ENCODE measurements around the gene BRI3BP.

BRI3BP gene

GRCh38 chr12:124956571-124956970 lies 36.9 kb upstream of the BRI3BP start:
- 96% methylated on average over 16 of the region's 16 CpGs for WGBS

GRCh38 chr12:124961055-124961454 lies 32.4 kb upstream of the BRI3BP start:
- 84% methylated on average over 20 of the region's 29 CpGs for WGBS
- H3K27ac ChIP-seq (ENCODE audit: low read depth, low read length), result no peak overlapping the region
- no peaks in the 10 kb centered on the region for H3K9me3 ChIP-seq (ENCODE audit: insufficient read depth, low read depth, low read length)
- H3K4me3 ChIP-seq (ENCODE audit: low read length), result no peak overlapping the region
- H3K27me3 ChIP-seq (ENCODE audit: insufficient read depth, low read length), result no peaks in the 10 kb centered on the region
- no peak overlapping the region for H3K9ac ChIP-seq (ENCODE audit: low read depth, low read length)
- no peaks in the 10 kb centered on the region for H3K4me1 ChIP-seq (ENCODE audit: insufficient read depth, low read length)
- H3K36me3 ChIP-seq (ENCODE audit: insufficient read depth, low read length), result peaks cover 82% of the 10 kb centered on the region

More at GRCh38 chr12:124956571-124956970, 36.9 kb upstream of the BRI3BP start:
- Histone ChIP-seq H3K36me3 (ENCODE audit: insufficient read depth, low read length) (peaks cover 81% of the 10 kb centered on the region), H3K9me3 (ENCODE audit: insufficient read depth, low read depth, low read length) (no peaks in the 10 kb centered on the region), H3K27me3 (ENCODE audit: insufficient read depth, low read length) (no peaks in the 10 kb centered on the region), H3K27ac (ENCODE audit: low read depth, low read length) (no peak overlapping the region), H3K4me1 (ENCODE audit: insufficient read depth, low read length) (no peaks in the 10 kb centered on the region), H3K4me3 (ENCODE audit: low read length) (no peak overlapping the region), H3K9ac (ENCODE audit: low read depth, low read length) (no peak overlapping the region)

DNA sequence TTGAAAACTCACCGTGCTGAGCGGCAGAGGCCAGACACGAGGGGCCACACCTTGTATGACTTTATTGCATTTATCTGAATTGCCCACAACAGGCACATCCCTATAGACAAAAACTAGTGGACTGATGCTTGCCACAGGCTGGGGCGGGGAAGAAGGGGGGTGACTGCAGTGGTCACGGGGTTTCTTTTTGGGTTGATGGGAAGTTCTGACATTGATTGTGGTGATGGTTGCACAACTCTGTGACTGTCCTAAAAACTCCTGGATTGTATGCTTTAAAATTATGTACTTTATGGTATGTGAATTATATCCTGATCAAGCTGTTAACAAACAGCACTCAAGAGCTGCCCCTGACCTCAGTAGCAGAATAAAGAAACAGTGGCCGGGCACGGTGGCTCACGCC lies 30.2 kb upstream of the BRI3BP start:
- no peaks in the 10 kb centered on the region for H3K9me3 ChIP-seq (ENCODE audit: insufficient read depth, low read depth, low read length)
- no peak overlapping the region for H3K9ac ChIP-seq (ENCODE audit: low read depth, low read length)
- no peaks in the 10 kb centered on the region for H3K27me3 ChIP-seq (ENCODE audit: insufficient read depth, low read length)
- H3K27ac ChIP-seq (ENCODE audit: low read depth, low read length), result no peak overlapping the region
- WGBS, result 97% methylated on average over 8 of the region's 8 CpGs
- no peaks in the 10 kb centered on the region for H3K4me1 ChIP-seq (ENCODE audit: insufficient read depth, low read length)
- H3K36me3 ChIP-seq (ENCODE audit: insufficient read depth, low read length), result peaks cover 84% of the 10 kb centered on the region
- H3K4me3 ChIP-seq (ENCODE audit: low read length), result no peak overlapping the region

GRCh38 chr12:124964251-124964650 lies 29.2 kb upstream of the BRI3BP start:
- Histone ChIP-seq H3K27ac (ENCODE audit: low read depth, low read length) (no peak overlapping the region), H3K4me1 (ENCODE audit: insufficient read depth, low read length) (no peaks in the 10 kb centered on the region), H3K27me3 (ENCODE audit: insufficient read depth, low read length) (no peaks in the 10 kb centered on the region), H3K4me3 (ENCODE audit: low read length) (no peak overlapping the region), H3K36me3 (ENCODE audit: insufficient read depth, low read length) (peaks cover 91% of the 10 kb centered on the region), H3K9me3 (ENCODE audit: insufficient read depth, low read depth, low read length) (no peaks in the 10 kb centered on the region), H3K9ac (ENCODE audit: low read depth, low read length) (no peak overlapping the region)
- WGBS, result 93% methylated on average over 22 of the region's 22 CpGs

GRCh38 chr12:124964836-124965462 lies 28.5 kb upstream of the BRI3BP start:
- Histone ChIP-seq H3K36me3 (ENCODE audit: insufficient read depth, low read length) (peaks cover 90% of the 10 kb centered on the region), H3K27me3 (ENCODE audit: insufficient read depth, low read length) (no peaks in the 10 kb centered on the region), H3K9ac (ENCODE audit: low read depth, low read length) (no peak overlapping the region), H3K4me1 (ENCODE audit: insufficient read depth, low read length) (no peaks in the 10 kb centered on the region), H3K9me3 (ENCODE audit: insufficient read depth, low read depth, low read length) (no peaks in the 10 kb centered on the region), H3K4me3 (ENCODE audit: low read length) (no peak overlapping the region), H3K27ac (ENCODE audit: low read depth, low read length) (no peak overlapping the region)
- WGBS, result 88% methylated on average over 15 of the region's 15 CpGs

GRCh38 chr12:124967016-124967739 lies 26.3 kb upstream of the BRI3BP start:
- no peaks in the 10 kb centered on the region for H3K4me1 ChIP-seq (ENCODE audit: insufficient read depth, low read length)
- no peaks in the 10 kb centered on the region for H3K27me3 ChIP-seq (ENCODE audit: insufficient read depth, low read length)
- no peak overlapping the region for H3K27ac ChIP-seq (ENCODE audit: low read depth, low read length)
- 95% methylated on average over 22 of the region's 22 CpGs for WGBS
- H3K9ac ChIP-seq (ENCODE audit: low read depth, low read length), result no peak overlapping the region
- H3K9me3 ChIP-seq (ENCODE audit: insufficient read depth, low read depth, low read length), result no peaks in the 10 kb centered on the region
- no peak overlapping the region for H3K4me3 ChIP-seq (ENCODE audit: low read length)
- peaks cover 94% of the 10 kb centered on the region for H3K36me3 ChIP-seq (ENCODE audit: insufficient read depth, low read length)

GRCh38 chr12:124968656-124969055 lies 24.8 kb upstream of the BRI3BP start:
- no peak overlapping the region for H3K27ac ChIP-seq (ENCODE audit: low read depth, low read length)
- H3K4me1 ChIP-seq (ENCODE audit: insufficient read depth, low read length), result no peaks in the 10 kb centered on the region
- no peak overlapping the region for H3K4me3 ChIP-seq (ENCODE audit: low read length)
- H3K27me3 ChIP-seq (ENCODE audit: insufficient read depth, low read length), result no peaks in the 10 kb centered on the region
- no peak overlapping the region for H3K9ac ChIP-seq (ENCODE audit: low read depth, low read length)
- H3K36me3 ChIP-seq (ENCODE audit: insufficient read depth, low read length), result peaks cover 90% of the 10 kb centered on the region
- no peaks in the 10 kb centered on the region for H3K9me3 ChIP-seq (ENCODE audit: insufficient read depth, low read depth, low read length)
- whole genome bisulfite sequencing, result 95% methylated on average over 15 of the region's 17 CpGs

DNA sequence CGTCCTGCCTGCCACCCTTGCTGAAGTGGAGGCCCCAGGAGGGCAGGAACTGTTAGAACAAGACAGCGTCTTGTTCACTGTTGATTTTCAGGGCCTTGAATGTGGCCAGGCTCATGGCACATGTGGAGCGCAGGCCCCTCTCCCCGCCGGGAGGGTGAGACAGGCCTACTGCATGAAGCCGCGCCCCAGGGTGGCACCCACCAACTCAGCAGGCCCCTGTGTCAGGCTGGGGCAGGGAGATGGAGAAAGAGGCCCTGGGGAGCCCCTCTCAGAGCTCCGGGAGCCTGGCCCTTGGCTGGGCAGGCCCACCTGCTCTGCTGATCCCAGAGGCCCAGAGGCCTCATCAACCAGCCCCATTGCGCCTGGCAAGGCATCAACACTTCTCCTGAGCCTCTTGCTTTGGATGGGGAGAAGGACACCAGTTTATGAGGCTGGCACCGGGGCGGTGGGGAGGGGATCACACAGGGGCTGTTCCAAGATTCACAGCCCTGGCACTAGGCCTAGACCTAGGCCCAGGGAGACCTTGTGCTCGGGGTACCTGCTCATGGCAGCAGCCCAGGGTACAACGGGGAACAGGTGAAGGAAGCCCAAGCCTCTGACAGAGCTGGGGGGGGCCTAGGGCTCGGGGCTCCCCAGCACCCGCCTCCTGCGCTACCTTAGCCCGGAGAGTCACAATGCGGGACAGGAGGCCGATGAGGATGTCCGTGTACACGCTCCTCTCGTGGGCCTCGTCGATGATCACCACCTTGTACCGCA lies 22.6 kb upstream of the BRI3BP start:
- WGBS, result 96% methylated on average over 25 of the region's 25 CpGs
- Histone ChIP-seq H3K27ac (ENCODE audit: low read depth, low read length) (no peak overlapping the region), H3K4me3 (ENCODE audit: low read length) (no peak overlapping the region), H3K9me3 (ENCODE audit: insufficient read depth, low read depth, low read length) (no peaks in the 10 kb centered on the region), H3K4me1 (ENCODE audit: insufficient read depth, low read length) (no peaks in the 10 kb centered on the region), H3K27me3 (ENCODE audit: insufficient read depth, low read length) (no peaks in the 10 kb centered on the region), H3K9ac (ENCODE audit: low read depth, low read length) (no peak overlapping the region), H3K36me3 (ENCODE audit: insufficient read depth, low read length) (peaks cover 88% of the 10 kb centered on the region)

GRCh38 chr12:124971603-124972002 lies 21.8 kb upstream of the BRI3BP start:
- Histone ChIP-seq H3K27ac (ENCODE audit: low read depth, low read length) (no peak overlapping the region), H3K36me3 (ENCODE audit: insufficient read depth, low read length) (peaks cover 85% of the 10 kb centered on the region)

DNA sequence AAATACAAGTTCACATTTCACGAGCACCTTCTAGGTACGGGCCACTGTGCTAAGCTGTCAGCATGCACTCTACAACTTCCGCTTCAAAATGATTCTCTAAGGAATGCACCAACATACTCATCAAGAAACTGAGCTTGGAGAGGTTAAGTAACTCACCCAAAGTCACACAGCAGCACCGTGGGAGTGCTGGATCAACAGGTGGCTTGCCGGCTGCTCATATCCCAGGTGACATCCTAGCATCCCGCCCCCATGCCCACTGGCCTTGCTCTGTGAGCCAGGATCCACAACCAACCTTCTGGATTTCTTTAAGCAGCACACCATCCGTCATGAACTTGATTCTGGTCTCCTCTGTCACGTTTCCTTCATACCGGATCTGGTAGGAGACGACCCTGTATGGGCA lies 21.2 kb upstream of the BRI3BP start:
- Histone ChIP-seq H3K36me3 (ENCODE audit: insufficient read depth, low read length) (peaks cover 85% of the 10 kb centered on the region), H3K9me3 (ENCODE audit: insufficient read depth, low read depth, low read length) (no peaks in the 10 kb centered on the region), H3K4me1 (ENCODE audit: insufficient read depth, low read length) (no peaks in the 10 kb centered on the region), H3K27ac (ENCODE audit: low read depth, low read length) (no peak overlapping the region), H3K4me3 (ENCODE audit: low read length) (no peak overlapping the region), H3K27me3 (ENCODE audit: insufficient read depth, low read length) (no peaks in the 10 kb centered on the region), H3K9ac (ENCODE audit: low read depth, low read length) (no peak overlapping the region)
- WGBS, result 95% methylated on average over 10 of the region's 10 CpGs

More at GRCh38 chr12:124971603-124972002, 21.8 kb upstream of the BRI3BP start:
- 89% methylated on average over 12 of the region's 12 CpGs for WGBS
- H3K27me3 ChIP-seq (ENCODE audit: insufficient read depth, low read length), result no peaks in the 10 kb centered on the region
- H3K9me3 ChIP-seq (ENCODE audit: insufficient read depth, low read depth, low read length), result no peaks in the 10 kb centered on the region
- H3K4me1 ChIP-seq (ENCODE audit: insufficient read depth, low read length), result no peaks in the 10 kb centered on the region
- H3K4me3 ChIP-seq (ENCODE audit: low read length), result no peak overlapping the region
- no peak overlapping the region for H3K9ac ChIP-seq (ENCODE audit: low read depth, low read length)

DNA sequence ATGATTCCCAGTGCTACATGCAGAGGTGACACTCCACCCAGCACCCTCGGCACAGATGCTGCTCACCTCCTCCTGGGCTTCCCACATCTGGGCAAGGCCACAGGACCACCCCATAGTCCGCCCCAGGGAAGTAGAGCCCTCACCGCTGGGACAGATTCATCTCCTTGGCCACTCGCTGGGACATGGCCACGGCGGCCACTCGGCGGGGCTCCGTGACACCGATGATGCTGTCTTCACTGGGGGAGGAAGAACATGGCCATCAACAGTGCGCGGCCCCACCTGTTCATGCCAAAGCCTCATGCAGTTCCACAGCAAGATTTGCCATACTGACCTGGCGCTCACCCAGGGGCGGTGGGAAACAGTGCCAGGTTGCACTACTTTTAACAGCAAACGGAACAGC lies 18.2 kb upstream of the BRI3BP start:
- Histone ChIP-seq H3K27me3 (ENCODE audit: insufficient read depth, low read length) (no peaks in the 10 kb centered on the region), H3K4me1 (ENCODE audit: insufficient read depth, low read length) (no peaks in the 10 kb centered on the region), H3K9me3 (ENCODE audit: insufficient read depth, low read depth, low read length) (no peaks in the 10 kb centered on the region), H3K27ac (ENCODE audit: low read depth, low read length) (no peak overlapping the region), H3K4me3 (ENCODE audit: low read length) (no peak overlapping the region), H3K9ac (ENCODE audit: low read depth, low read length) (no peak overlapping the region), H3K36me3 (ENCODE audit: insufficient read depth, low read length) (peaks cover 79% of the 10 kb centered on the region)
- 93% methylated on average over 15 of the region's 15 CpGs for WGBS
